GM06990 (cell line): ENCODE results near the gene TBC1D4.

Experiments used
- DNase-seq: peaks from one replicate; pipeline ENCODE4 v3.0.0-alpha.2; 2011; ENCODE audit not compliant: insufficient read length; ENCODE audit errors: extremely low read depth
- H3K27me3 ChIP-seq: replicated peaks from 2 replicates; pipeline ENCODE4 v1.6.0; 2011; ENCODE audit warnings: low read length; ENCODE audit not compliant: control insufficient read depth, insufficient read depth
- H3K36me3 ChIP-seq: 2 replicates; pipeline ENCODE4 v1.5.1; 2011; ENCODE audit warnings: low read length; ENCODE audit not compliant: control insufficient read depth, insufficient read depth
- H3K4me3 ChIP-seq: replicated peaks from 2 replicates; pipeline ENCODE4 v1.5.1; 2011; ENCODE audit warnings: low read depth, mild to moderate bottlenecking, control low read depth, low read length
- TF ChIP-seq, protein P1 (sequence below): IDR thresholded peaks from 2 replicates; pipeline ENCODE4 v1.5.1; 2011; ENCODE audit warnings: low read length, control low read depth, mild to moderate bottlenecking, inconsistent platforms; ENCODE audit not compliant: insufficient read depth, poor library complexity, severe bottlenecking

TBC1D4 gene

GRCh38 chr13:75303263-75303662 lies 178.7 kb downstream of the TBC1D4 start:
- no peak for DNase-seq
- TF ChIP-seq, protein P1, sequence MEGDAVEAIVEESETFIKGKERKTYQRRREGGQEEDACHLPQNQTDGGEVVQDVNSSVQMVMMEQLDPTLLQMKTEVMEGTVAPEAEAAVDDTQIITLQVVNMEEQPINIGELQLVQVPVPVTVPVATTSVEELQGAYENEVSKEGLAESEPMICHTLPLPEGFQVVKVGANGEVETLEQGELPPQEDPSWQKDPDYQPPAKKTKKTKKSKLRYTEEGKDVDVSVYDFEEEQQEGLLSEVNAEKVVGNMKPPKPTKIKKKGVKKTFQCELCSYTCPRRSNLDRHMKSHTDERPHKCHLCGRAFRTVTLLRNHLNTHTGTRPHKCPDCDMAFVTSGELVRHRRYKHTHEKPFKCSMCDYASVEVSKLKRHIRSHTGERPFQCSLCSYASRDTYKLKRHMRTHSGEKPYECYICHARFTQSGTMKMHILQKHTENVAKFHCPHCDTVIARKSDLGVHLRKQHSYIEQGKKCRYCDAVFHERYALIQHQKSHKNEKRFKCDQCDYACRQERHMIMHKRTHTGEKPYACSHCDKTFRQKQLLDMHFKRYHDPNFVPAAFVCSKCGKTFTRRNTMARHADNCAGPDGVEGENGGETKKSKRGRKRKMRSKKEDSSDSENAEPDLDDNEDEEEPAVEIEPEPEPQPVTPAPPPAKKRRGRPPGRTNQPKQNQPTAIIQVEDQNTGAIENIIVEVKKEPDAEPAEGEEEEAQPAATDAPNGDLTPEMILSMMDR, result no peak
- Histone ChIP-seq H3K36me3 (no peaks in the 10 kb centered on the region), H3K4me3 (no peak overlapping the region), H3K27me3 (no peaks in the 10 kb centered on the region)

DNA sequence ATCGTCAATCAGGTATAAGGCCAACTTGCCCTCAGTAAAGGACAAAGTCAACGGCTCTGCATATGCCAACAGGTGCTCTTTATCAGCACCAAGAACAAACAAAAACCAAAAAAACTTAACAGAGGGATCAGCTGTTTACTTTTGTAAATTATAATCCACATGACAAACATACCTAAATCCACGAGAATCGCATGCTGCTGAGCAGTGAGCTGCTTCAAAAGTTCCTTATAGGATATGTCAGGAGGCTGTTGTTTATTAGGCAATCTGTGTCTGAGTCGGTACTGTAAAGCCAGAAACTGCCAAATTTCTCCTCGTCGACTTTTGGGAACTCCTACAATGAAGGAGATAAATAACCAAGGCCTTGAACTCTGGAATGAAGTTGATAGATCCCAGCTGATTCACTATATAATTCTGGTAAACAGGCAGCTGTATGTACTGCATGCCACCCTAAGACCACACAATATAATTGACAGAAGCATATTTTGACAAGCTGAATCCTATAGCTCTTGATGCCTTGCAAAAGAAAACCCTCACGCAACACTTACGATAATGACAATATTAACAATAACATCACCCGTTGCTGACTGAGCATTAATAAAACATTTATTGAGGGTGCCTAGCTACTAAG lies 179.8 kb downstream of the TBC1D4 start:
- H3K27me3 ChIP-seq, result no peaks in the 10 kb centered on the region
- TF ChIP-seq, protein P1, result no peak
- H3K4me3 ChIP-seq, result no peak overlapping the region
- no peaks in the 10 kb centered on the region for H3K36me3 ChIP-seq
- DNase-seq, result no peak

DNA sequence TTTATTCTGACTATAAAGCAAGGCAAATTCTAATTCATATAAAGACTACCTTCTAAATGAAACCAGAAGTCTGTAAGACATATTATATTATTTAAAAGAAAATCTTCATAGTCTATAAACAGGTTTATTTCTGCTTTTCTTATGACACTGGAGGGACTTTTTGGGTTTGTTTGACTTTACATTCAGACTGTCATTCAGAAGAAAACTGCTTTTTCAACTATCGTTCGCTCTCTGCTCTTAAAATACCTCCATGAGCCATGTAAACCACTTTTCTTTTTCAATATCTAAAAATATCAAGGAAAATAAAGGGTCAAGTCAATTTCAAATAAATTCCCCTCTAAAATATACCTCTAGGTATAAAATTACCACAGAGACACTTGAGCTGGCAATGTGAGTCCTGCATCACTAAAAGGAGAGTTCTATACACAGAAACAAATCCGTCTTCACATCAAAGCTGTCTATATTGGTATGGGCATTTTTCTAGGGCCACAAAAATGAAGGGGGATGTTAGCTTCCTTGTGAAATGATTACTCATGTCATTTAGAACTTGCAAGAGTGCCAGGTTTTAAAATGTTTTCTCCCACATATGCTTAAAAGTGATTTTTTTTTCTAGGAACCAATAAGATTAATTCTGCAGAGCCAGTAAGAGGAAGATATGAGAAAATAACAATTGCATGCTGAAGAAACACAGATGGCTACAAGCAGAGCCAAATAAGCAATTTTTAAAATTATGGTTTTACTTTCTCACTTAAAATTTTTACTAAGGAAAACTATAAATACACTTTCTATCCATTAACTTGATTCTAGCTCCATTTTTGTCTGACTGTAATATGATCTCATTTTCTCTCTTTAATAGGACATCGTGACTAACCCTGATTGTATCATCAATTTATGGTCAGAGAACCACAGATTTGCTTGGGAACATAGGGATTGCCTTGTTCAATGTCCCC lies 181.8 kb downstream of the TBC1D4 start:
- TF ChIP-seq, protein P1, result no peak
- Histone ChIP-seq H3K36me3 (no peaks in the 10 kb centered on the region), H3K27me3 (no peaks in the 10 kb centered on the region), H3K4me3 (peak overlapping the region; percentile 4; the same call in 1 of the 2 replicates)
- no peak for DNase-seq

DNA sequence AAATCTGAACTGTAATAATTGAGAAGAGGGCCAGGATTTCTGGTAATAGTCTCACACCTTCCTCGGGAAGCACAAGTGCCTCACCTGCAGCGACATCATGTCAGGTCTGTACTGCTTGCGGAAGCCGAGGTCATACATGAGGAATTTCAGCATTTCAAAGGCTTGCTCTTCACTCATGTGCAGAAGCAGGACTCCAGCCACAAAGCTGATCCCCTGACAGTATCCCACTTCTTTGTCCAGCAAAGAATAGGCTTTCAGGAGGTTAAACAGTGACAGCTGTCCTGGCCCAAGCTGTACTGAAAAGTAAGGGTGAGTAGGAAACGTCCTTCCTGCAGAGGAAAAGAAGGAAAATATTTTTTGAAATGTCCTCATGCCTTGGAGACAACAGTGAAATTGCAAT lies 182.7 kb downstream of the TBC1D4 start:
- TF ChIP-seq, protein P1, result no peak
- Histone ChIP-seq H3K4me3 (no peak overlapping the region), H3K27me3 (no peaks in the 10 kb centered on the region), H3K36me3 (no peaks in the 10 kb centered on the region)
- no peak for DNase-seq

DNA sequence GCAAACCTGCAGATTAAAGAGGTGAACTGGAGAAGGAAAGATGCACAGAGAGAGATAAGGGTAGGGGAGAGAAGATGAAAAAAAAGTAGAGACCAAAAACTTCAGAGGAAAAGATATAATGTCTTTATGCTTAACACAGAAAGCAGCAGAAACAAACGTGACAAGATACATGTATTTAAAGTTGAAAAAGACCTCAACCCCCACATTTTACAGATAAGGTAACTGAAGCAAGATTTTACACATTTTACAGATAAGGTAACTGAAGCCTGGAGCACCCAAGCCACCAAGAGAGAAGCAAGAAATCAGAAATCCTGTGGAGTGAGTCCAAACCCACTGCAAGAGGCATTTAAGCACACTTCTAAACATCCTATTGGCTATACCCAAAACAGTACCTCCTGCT lies 185.3 kb downstream of the TBC1D4 start:
- DNase-seq, result no peak
- TF ChIP-seq, protein P1, result no peak
- no peaks in the 10 kb centered on the region for H3K36me3 ChIP-seq
- no peak overlapping the region for H3K4me3 ChIP-seq
- no peaks in the 10 kb centered on the region for H3K27me3 ChIP-seq
